ENCODE data around the gene PRAMEF6.
"Not testable (repeated sequence)": the region's sequence is repeated elsewhere in the genome, so short reads cannot be mapped to it uniquely, and the experiment has no call there.

PRAMEF6 gene

DNA sequence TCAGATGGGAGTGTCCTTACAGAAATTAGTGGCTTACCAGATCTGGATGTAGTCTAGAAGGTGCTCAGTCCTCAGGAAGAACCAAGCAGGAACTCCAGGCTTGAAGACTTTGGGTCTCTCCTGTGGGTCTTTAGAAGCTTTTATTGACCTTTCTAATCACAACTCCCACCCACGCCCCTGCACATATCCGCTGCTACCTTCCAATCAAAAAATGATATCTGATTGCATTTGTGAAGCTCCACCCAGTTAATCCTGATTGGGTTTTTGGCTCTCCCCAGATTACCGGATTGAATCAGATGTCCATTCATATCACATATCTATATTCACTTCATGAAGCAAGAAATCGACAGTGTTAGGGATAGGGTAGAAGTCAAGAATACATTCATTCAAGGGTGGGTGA lies at the start of gene PRAMEF6:
TSS of gene PRAMEF6 (minus strand) at position 101 of the 400 bp plus-strand sequence. CDS start 5,062 bp downstream, outside the sequence.
- not testable (repeated sequence) for DNase-seq (ENCODE audit: low read depth)

DNA sequence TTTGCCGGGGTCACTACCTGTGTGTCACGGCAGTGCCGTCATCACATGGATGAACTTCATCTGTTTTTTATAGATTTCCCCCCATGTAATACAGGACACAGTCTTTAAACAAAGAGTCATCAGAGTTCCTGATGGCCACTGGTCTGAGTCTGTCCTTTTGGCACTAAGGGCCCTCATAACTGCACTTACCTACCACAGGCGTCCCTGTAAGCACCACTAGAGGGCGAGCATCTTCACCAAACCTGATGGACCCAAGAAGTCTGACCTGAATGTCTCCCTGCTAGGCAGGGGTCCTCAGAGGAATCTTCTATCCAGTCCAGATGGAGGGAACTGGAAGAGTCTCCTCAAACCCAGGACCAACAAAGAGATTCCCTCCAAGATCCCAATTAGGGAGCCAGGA lies 23.0 kb downstream of the PRAMEF6 start:
- not testable (repeated sequence) for DNase-seq (ENCODE audit: low read depth)

DNA sequence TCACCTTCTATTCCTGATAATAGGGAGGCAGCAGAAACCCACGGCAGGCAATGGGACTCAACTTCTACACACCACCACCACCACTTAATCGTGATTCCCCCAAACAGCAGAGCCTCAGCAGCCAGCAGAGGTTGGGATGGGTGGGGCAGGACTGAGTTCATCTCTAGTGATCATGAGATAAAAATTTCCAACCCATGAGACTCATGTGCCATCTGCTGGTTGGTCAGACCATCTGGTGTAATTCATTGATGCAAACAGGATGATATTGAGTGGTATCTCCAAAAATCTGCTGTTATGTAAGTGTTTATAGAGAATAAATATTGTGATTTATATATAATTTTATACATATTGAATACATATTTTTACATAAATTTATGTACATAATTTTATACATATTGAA lies 25.6 kb downstream of the PRAMEF6 start:
- DNase-seq (ENCODE audit: low read depth), result not testable (repeated sequence)

GRCh38 chr1:12916310-12916709 lies 31.1 kb downstream of the PRAMEF6 start, which contains the start of gene PRAMEF7:
PRAMEF7 (plus strand) TSS chr1:12916610; CDS start chr1:12917693, 1,083 bp downstream.
- DNase-seq (ENCODE audit: low read depth), result not testable (repeated sequence)

- DNase-seq (ENCODE audit: low read depth), result not testable (repeated sequence)
These were observed 43.4 kb downstream of the PRAMEF6 start for GRCh38 chr1:12903793-12904572.

GRCh38 chr1:12899186-12899585 lies 48.2 kb downstream of the PRAMEF6 start:
- DNase-seq (ENCODE audit: low read depth), result not testable (repeated sequence)

- DNase-seq (ENCODE audit: low read depth), result not testable (repeated sequence)
These were observed 49.2 kb downstream of the PRAMEF6 start, which contains the start of gene PRAMEF10 for GRCh38 chr1:12898170-12898569. PRAMEF10 (minus strand) TSS chr1:12898270; CDS start chr1:12895847, 2,423 bp downstream.
